Measurements from ENCODE around the gene COL23A1.

Gene COL23A1

GRCh38 chr5:178530526-178530925, 59.7 kb downstream of the COL23A1 start:
- DNase-seq = no peak

DNA sequence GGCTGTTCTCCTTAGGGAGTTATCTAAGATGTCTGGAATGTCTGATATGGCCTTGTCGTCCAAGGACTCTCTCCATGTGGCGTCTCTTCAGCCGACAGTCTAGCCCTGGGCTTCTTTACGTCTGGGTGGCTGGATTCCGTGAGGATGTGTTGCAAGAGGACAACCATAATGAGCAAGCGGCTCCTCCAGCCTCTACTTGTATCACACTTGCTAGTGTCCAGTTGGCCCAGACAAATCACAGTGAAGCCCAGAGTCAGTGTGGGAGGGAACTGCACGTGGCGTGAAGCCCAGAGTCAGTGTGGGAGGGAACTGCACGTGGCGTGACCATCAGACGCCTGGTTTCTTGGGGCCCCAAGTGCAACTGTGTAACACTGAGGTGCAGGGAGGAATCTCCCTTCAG, 61.1 kb downstream of the COL23A1 start:
- no peak for DNase-seq

- DNase-seq = no peak
These were observed 62.5 kb downstream of the COL23A1 start for GRCh38 chr5:178527458-178528307.

GRCh38 chr5:178526773-178527457, 63.3 kb downstream of the COL23A1 start:
- DNase-seq = no peak

- DNase-seq = no peak
These were observed 64.1 kb downstream of the COL23A1 start for GRCh38 chr5:178525906-178526732.

DNA sequence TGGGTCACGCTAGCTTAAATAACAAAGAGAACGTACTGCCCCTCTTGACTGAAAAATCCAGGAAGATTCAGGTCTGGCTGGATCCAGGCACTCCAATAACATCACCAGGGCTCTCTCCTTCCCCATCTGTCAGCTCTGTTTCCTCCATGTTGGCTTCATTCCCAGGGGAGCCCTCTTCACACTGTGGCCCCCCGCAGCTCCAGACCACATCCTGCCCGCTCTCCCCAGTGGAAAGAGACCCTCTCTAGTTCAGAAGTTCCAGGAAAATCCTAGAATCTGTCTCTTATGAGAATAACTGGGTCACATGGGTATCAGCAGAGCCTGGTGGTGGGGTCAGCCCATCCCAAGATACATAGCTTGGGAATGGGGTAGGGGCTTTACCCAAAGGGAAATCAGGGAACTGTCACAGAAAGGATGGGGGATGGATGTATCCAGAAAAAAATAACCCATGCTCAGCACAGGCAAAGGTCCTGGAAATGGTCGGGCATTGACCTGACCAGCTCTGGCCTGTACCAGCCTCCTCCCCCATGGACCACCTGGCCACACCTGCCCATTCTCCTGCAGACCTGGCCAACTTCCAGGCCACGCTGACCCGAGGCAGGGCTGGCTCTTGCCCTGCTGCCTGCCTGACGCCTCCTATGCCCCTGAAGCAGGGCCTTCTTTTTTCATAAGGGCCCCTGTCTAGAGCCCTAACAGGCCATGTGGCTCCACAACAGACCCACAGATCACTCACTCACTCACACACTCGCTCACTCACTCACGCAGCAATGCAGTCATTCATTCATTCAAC, 65.9 kb downstream of the COL23A1 start:
- no peak for DNase-seq

GRCh38 chr5:178522361-178522760, 67.8 kb downstream of the COL23A1 start:
- no peak for DNase-seq

DNA sequence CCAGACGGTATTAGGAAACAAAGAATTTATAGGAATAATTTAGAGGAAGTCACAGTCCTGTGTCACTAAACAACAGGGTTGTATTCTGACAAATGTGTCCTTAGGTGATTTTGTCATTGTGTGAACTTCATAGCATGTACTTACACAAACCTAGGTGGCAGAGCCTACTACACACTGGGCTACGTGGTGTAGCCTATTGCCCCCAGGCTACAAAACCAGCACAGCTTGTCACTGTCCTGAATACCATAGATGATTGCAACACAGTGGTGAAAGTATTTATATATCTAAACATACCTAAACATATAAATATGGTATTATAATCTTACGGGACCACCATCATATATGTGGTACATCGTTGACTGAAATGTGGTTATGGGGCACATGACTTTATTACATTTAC, 69.3 kb downstream of the COL23A1 start:
- DNase-seq = no peak

DNA sequence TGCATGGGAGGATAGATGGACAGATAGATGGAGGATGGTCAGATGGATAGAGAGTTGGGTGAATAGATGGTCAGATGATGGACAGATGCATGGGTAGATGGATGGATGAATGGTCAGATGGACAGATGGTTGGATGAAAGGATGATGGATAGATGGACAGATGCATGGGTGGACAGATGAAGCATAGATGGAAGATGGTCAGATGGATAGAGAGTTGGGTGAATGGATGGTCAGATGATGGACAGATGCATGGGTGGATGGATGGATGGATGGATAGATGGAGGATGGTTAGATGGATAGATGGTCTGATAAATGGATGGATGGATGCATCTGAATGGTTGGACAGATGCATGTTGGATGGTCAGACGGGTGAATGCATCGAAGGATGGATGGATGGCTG, 70.4 kb downstream of the COL23A1 start:
- no peak for DNase-seq

- DNase-seq = no peak
These were observed 71.0 kb downstream of the COL23A1 start for GRCh38 chr5:178519155-178519554.

GRCh38 chr5:178516504-178517235, 73.5 kb downstream of the COL23A1 start:
- no peak for DNase-seq

DNA sequence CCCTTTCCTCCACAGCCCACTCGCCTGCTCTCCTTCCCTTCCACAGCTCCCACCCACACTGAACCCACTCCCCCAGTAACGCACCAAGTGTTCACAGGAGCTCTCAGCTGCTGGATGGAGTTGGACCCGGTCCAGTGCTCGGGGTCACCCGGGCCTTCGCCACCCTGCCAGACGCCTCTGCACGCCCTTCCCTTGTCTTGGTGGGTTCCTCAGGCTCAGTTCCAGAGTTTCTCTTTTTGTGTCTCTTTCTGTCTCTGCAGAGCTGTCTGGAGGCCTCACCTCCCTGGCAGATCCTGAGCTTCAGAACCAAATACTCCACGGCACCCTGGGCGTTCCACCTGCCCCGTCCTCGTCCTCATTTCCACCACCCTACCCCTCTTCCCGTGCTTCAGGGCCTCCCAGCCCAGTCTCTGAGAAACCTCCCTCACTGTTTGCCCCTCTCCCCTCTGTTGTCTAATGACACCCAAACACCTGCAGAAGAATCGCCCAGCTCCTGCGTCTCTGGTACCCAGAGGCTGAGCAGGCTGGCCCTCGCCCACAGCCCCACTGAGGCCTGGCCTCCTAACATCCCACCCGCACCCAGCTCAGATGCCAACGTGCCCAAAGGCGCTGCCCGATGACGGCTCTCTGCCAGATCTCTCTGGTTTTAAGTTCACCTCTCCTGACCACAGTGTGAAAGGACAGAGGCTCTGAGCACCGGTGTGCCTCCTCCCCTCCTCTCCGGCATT, 74.3 kb downstream of the COL23A1 start:
- no peak for DNase-seq

- DNase-seq = no peak
These were observed 75.3 kb downstream of the COL23A1 start for GRCh38 chr5:178514851-178515418.

- DNase-seq = no peak
These were observed 79.0 kb downstream of the COL23A1 start for GRCh38 chr5:178511172-178511571.

DNA sequence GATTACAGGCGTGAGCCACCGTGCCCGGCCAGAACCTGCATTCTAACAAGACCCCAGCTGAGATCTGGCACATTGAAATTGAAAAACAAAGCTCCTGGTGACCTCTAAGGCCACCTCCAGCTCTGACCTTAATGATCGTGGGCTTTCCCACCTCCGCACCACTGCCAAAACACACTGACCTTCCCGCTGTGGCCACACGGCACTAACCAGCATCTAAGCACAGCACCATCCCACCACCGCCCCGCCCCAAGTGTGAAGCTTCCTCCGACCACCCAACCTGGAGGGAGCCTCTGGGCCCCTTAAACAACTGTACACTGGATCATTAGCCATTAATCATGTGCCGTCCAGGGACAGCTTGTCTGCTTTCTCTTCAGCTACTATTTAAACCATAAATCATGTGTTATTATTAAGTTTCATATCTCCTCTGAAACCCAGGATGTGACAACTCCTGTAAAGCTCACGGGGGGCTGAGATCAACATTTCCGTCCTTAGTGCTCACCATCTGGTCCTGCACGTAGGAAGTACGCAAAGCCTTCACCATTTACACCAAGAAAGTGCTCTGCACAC, 80.6 kb downstream of the COL23A1 start:
- DNase-seq = no peak

DNA sequence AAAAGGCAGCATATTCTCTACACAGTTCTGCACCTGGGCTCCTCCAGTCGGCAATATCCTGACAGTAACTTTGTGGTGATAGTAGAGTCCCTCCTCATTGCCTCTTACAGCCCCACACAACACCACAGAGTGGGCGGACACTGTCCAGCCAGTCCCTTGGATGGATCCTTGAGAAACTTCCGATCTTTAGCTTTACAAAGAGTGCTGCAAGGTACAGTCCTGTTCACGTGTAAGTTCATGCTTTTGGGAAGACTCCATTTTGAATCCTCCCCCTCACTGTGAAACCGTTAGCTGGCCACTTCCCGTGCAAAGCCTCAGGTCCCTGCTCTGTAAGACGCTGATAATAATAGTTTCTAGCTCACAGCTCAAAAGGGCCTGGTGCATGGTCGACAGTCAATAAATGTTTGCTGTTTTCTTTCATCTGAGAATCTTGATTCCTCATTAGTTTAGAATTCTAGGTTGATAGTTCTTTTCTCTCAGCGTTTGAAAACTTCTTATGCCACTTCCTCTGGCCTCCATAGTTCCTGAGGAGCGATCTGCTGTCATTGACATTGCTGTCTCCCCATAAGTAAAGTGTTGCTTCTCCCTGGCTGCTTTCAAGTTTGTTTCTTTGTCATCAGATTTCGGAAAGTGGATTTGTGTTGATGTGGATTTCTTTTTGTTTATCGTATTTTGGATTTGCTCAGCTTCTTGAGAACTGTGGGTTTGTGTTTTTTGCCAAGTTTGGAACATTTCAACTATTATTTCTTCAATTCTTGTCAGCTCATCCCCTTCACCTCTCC, 82.9 kb downstream of the COL23A1 start:
- DNase-seq = no peak

DNA sequence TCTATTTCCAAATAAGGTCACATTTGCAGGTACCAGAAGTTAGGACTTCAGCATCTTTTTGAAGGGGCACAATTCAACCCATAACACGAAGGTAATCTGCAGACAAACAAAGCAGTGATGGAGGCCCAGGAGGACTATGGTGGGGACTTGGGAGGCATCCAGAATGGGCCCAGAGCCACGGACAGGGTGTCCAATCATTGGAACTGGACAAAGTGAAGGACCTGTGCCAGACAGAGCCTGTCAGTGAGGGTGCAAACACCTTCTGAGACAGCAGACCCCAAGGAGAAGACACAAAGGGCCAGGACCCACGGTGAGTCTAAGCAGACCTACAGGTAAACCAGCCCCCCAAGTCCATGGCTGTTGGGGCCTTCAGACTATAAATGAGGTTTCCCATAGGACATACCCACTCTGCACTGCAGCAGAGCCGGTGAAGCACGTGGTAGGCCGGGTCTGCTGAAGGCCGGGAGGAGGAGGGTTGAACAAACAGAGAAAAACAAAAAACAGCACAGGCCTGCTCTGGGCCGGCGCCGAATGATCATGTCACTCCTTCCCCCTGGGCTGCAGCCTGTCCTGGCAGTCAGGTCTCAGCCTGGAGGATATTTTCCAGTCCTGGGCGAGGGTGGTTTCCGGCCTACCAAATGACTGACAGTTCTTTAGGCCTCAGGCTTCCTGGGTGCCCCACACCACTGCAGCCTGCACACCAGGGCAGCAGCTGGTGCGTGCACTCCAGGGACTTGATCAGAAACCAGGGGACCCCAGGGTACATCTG, 84.4 kb downstream of the COL23A1 start:
- no peak for DNase-seq

GRCh38 chr5:178504340-178504960, 85.7 kb downstream of the COL23A1 start:
- DNase-seq = no peak
